HG02973 (cell line): Measurements from ENCODE around the gene SLC39A2.

Experiments used
- ATAC-seq: cut with Tn5 transposase; IDR thresholded peaks from one replicate; pipeline ENCODE4 v1.9.1; 2021; ENCODE audit warnings: moderate library complexity; ENCODE audit not compliant: unreplicated experiment

The SLC39A2 gene

GRCh38 chr14:21043387-21043973 is 44.4 kb downstream of the SLC39A2 start:
- no peak for ATAC-seq

DNA sequence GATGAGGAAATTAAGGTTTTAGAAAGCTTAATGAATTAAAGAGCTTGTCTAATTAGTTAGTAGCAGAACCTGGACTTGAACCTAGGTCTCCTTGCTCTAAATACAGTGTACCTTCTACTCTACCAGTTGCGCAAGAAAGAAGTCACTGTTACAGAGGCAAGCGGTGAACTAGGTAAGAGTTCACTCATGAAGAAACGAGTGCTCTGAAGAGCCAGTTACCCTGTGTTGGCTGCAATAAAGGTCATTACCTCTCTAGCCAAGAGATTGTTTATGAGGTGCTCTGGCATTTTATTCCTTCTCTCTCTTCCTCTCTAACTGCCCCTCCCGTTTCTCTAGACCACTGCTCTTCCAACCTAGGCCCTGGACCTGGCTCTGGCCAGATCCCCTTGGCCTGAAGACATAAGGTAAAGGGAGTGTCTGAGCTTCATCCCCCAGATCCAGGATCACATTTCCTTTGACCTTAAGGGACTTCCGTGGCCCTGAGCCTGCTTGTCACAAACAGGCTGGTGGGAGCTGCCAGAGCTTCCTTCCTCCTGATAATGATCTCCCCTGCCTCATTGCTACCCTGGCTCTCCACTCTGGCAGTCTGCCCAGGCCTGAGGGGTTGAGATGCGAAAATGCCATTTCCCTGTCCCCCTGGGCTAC is 45.0 kb downstream of the SLC39A2 start:
- no peak for ATAC-seq

GRCh38 chr14:21047378-21047781 is 48.3 kb downstream of the SLC39A2 start:
- ATAC-seq = no peak

DNA sequence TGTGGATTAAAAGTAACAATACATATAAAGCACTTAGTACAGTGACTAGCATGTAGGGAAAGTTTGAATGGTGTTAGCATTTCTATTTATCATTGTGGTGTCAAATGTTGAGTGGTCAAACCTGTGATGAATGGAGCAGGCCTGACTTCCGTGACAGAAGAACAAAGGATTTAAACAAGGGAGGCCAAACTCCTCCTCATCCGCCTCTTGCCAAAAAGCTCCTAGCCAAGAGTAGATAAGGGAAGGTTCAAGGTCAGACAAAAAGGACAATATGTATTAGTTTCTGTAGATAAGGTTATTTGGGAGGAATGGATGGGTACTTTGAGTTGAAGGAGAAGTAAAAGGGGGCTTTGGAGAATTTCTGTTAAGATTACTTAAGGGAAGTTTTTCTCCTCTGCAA is 49.5 kb downstream of the SLC39A2 start:
- no peak for ATAC-seq

- ATAC-seq = no peak
Observed at GRCh38 chr14:21049271-21049673, 50.2 kb downstream of the SLC39A2 start.

GRCh38 chr14:21050597-21050996 is 51.5 kb downstream of the SLC39A2 start:
- ATAC-seq = no peak
